ENCODE results near the gene GJD3. TPM values are rescaled to one million over a fixed set of nuclear protein-coding genes. Genes with fewer than 3 reads are reported as not detected.

GJD3 gene
- total and polyA plus RNA-seq, 2 donors (not counting 3 experiments of a cell fraction or from before 2014, with no cell fraction given), result 0.10 to 0.40 TPM

DNA sequence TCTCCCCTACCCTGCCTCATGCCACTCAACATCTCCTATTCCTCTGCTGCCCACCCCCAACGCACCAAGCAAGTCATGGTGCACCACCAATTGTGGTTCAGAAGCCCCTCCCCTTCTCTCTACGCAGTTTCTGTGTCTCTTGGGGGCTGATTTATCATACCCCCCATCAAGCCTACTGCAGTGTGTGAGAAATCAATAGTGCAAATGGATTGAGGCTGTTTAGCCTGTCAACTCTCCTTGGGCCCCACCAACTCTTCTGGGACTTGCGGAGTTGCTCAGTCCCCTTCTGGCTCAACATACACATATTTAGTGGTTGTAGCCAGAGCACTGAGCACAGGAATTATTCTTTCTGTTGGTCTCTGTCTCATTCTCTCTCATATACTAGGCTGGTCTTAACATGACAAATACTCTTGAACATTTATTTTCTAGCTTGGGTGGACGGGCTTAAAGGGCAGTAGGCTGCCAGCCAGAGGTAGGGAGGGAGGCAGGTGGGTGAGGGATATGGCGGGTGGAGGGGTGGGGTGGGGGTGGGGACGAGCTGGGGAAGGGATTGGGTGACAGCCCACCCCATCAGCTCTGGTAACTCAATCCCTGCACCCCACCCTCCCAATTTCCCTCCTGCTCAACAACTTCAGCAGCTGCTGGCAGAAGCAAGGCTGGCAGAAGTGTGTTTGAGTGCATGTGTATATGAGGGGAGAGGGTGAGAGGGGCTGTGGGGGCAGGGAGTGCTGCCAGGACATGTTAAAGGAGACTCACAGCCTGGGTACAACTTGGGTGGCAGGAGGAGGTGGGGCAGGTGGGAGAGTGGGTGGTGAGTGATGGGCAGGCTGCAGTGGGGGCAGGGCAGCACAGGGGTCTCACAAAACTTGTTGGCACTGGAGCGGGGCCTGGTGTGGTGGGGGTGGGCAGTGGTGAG, 50.6 kb downstream of the GJD3 start:
- FAIRE-seq, result peak; percentile 47
- H2AFZ ChIP-seq (ENCODE audit: low read depth, low read length), result no peak overlapping the region
- no peak overlapping the region for H3K4me3 ChIP-seq (replicated peaks in 1 of 3; ENCODE audit: insufficient read depth in 1 of 3, low read depth in 1 of 3, low read length in 3 of 3)
- no peak for TF ChIP-seq CTCF (IDR thresholded peaks at IDR 0.05; ENCODE audit: extremely low read depth in 1 of 2, insufficient read depth in 1 of 2, low read depth in 1 of 2, low read length in 2 of 2)
- TF ChIP-seq, protein P1, sequence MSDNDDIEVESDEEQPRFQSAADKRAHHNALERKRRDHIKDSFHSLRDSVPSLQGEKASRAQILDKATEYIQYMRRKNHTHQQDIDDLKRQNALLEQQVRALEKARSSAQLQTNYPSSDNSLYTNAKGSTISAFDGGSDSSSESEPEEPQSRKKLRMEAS (IDR thresholded peaks at IDR 0.05; ENCODE audit: insufficient read depth, insufficient read length), result no peak
- no peak overlapping the region for H3K4me2 ChIP-seq (ENCODE audit: insufficient read depth, low read length)
- no peak for DNase-seq (ENCODE audit: low read depth, low spot score)
- H3K4me1 ChIP-seq (ENCODE audit: control insufficient read depth, extremely low read depth, insufficient read depth, low read length), result peaks cover 61% of the 10 kb centered on the region
- H4K20me1 ChIP-seq (replicated peaks; ENCODE audit: control insufficient read depth, extremely low read depth, insufficient read depth, low read length), result no peaks in the 10 kb centered on the region
- no peaks in the 10 kb centered on the region for H3K9me3 ChIP-seq (replicated peaks; ENCODE audit: control insufficient read depth, insufficient read depth, low read length)
- dilution Hi-C loops (cut with MboI; ENCODE audit: extremely low pct_ligation_motif_present, low sequenced_read_pairs), result no loop called here
- H3K36me3 ChIP-seq (ENCODE audit: control insufficient read depth in 2 of 2, extremely low read depth in 1 of 2, insufficient read depth in 2 of 2, low read length in 2 of 2), result no peaks in the 10 kb centered on the region
- H3K9me1 ChIP-seq (replicated peaks; ENCODE audit: control insufficient read depth, extremely low read depth, insufficient read depth, low read length), result no peaks in the 10 kb centered on the region
- H3K9ac ChIP-seq (replicated peaks; ENCODE audit: extremely low read depth, insufficient read depth, low read length), result no peak overlapping the region
- intact Hi-C loops (cut with micrococcal nuclease), result loop anchor here (1.0 kb wide), 3 partner anchors 8 to 41 kb away; no protein-coding TSS in a partner anchor
- ChIA-PET POLR2A (interaction anchor here (0.7 kb wide), 1 partner anchor 18 kb away, joined by 3 read pairs; no protein-coding TSS in a partner anchor), CTCF (interaction anchor here (0.8 to 6.9 kb wide), 4 partner anchors 10 to 96 kb away, joined by 4 to 109 read pairs (median 80); no protein-coding TSS in a partner anchor)
- BruUV-seq (replicated peaks), result no TSS peak
- peak overlapping the region; percentile 22 for H3K27ac ChIP-seq (ENCODE audit: insufficient read depth, low read depth, low read length)
- H3K27me3 ChIP-seq (ENCODE audit: control insufficient read depth in 2 of 2, insufficient read depth in 2 of 2, low read length in 2 of 2), result no peaks in the 10 kb centered on the region
- H3K79me2 ChIP-seq (ENCODE audit: control insufficient read depth, insufficient read depth, low read length), result peaks cover 8% of the 10 kb centered on the region

Small RNA genes within 50 kb of the gene (small RNA-seq; reads per million reads assigned to genes)
- not detected for gene RF00019 (ENCODE audit: insufficient read depth, insufficient read length, low read depth, low replicate concordance)
- not detected for gene RNA5SP441 (ENCODE audit: insufficient read depth, insufficient read length, low read depth, low replicate concordance)

Other genes with a start within 250 kb of the GJD3 start
- 90.8 and 95.0 TPM in 2 replicates for gene MSL1, start 242.8 kb downstream of the GJD3 start, total RNA-seq
- gene MSL1, start 242.8 kb downstream of the GJD3 start, polyA plus RNA-seq, result 27.7 and 30.9 TPM in 2 replicates
- 91.2 and 107 TPM in 2 replicates for gene CASC3, start 224.2 kb downstream of the GJD3 start, total RNA-seq
- 59.9 and 64.1 TPM in 2 replicates for gene CASC3, start 224.2 kb downstream of the GJD3 start, polyA plus RNA-seq
- 11.8 and 13.4 TPM in 2 replicates for gene RAPGEFL1, start 187.3 kb downstream of the GJD3 start, total RNA-seq
- gene RAPGEFL1, start 187.3 kb downstream of the GJD3 start, polyA plus RNA-seq, result 8.6 and 9.2 TPM in 2 replicates
- gene WIPF2, start 145.4 kb downstream of the GJD3 start, total RNA-seq, result 29.0 and 30.4 TPM in 2 replicates
- gene WIPF2, start 145.4 kb downstream of the GJD3 start, polyA plus RNA-seq, result 8.4 and 10.4 TPM in 2 replicates
- 49.9 and 55.2 TPM in 2 replicates for gene CDC6, start 76.9 kb downstream of the GJD3 start, total RNA-seq
- gene CDC6, start 76.9 kb downstream of the GJD3 start, polyA plus RNA-seq, result 13.4 and 15.5 TPM in 2 replicates
- gene RARA, start 55.6 kb downstream of the GJD3 start, total RNA-seq, result 37.8 and 43.4 TPM in 2 replicates
- 11.2 and 11.9 TPM in 2 replicates for gene RARA, start 55.6 kb downstream of the GJD3 start, polyA plus RNA-seq
- 149 and 160 TPM in 2 replicates for gene TOP2A, start 53.2 kb upstream of the GJD3 start, total RNA-seq
- gene TOP2A, start 53.2 kb upstream of the GJD3 start, polyA plus RNA-seq, result 25.5 and 31.3 TPM in 2 replicates
- 585 and 618 TPM in 2 replicates for gene IGFBP4, start 78.7 kb upstream of the GJD3 start, total RNA-seq
- gene IGFBP4, start 78.7 kb upstream of the GJD3 start, polyA plus RNA-seq, result 369 and 377 TPM in 2 replicates
- gene TNS4, start 136.9 kb upstream of the GJD3 start, total RNA-seq, result not detected in 2 replicates
- not detected in 2 replicates for gene TNS4, start 136.9 kb upstream of the GJD3 start, polyA plus RNA-seq
- 0.30 TPM in 1 of 2 replicates, not detected in the other for gene CCR7, start 200.7 kb upstream of the GJD3 start, total RNA-seq
- 0.18 and 0.25 TPM in 2 replicates for gene CCR7, start 200.7 kb upstream of the GJD3 start, polyA plus RNA-seq

Measured in endothelial cell of umbilical vein (primary cell).